Neural crest cell (in vitro differentiated cells): ENCODE results near the gene USP15. TPM values are rescaled to one million over a fixed set of nuclear protein-coding genes. Genes with fewer than 3 reads are reported as not detected.

Experiments used
- DNase-seq: peaks from one replicate; pipeline ENCODE4 v3.0.0; 2021; ENCODE audit warnings: low read depth, mixed read lengths, low spot score
- H3K27ac Mint-ChIP-seq: one replicate; pipeline ENCODE4 v1.8.0; 2021; ENCODE audit warnings: mild to moderate bottlenecking, mixed read lengths; ENCODE audit not compliant: unreplicated experiment
- H3K27me3 Mint-ChIP-seq: 2 replicates; pipeline ENCODE4 v1.8.0; 2021; ENCODE audit warnings: low read depth, mild to moderate bottlenecking, mixed read lengths
- H3K36me3 Mint-ChIP-seq: 2 replicates; pipeline ENCODE4 v1.8.0; 2021; ENCODE audit warnings: low read depth, mild to moderate bottlenecking, mixed read lengths
- H3K4me1 Mint-ChIP-seq: 2 replicates; pipeline ENCODE4 v1.8.0; 2021; ENCODE audit warnings: mixed read lengths
- H3K4me3 Mint-ChIP-seq: one replicate; pipeline ENCODE4 v1.8.0; 2021; ENCODE audit warnings: mild to moderate bottlenecking, mixed read lengths
- H3K9me3 Mint-ChIP-seq: 2 replicates; pipeline ENCODE4 v1.8.0; 2021; ENCODE audit warnings: mixed read lengths
- CTCF ChIP-seq: fragments of 200-600 bp; sonication (generic); conservative IDR thresholded peaks from 2 replicates; pipeline ENCODE4 v1.5.0; 2021; ENCODE audit warnings: antibody characterized with exemption, mild to moderate bottlenecking
- total RNA-seq: library from RNA; stranded (reverse); gene quantifications from 2 replicates; pipeline ENCODE4 v1.2.1, GENCODE V29; 2021

Gene USP15
- total RNA-seq, 1 donor from 2014 or later = 39.6 TPM

GRCh38 chr12:62409068-62409467 lies 148.9 kb downstream of the USP15 start:
- no peaks in the 10 kb centered on the region for H3K9me3 Mint-ChIP-seq
- peaks cover 2% of the 10 kb centered on the region for H3K36me3 Mint-ChIP-seq

DNA sequence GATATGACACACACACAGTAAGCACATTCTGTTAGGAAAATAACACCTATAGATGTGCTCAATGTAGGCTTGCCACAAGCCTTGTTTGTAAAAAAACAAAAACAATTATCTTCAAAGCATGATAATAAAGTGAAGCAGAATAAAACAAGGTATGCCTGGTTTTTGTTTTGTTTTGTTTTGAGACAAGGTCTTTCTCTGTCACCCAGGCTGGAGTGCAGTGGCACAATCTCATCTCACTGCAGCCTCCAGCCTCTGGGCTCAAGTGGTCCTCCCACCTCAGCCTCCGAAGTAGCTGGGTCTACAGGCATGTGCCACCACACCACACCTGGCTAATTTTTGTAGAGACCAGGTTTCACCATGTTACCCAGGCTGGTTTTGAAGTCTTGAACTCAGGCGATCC lies 154.0 kb downstream of the USP15 start:
- Mint-ChIP-seq H3K9me3 (no peaks in the 10 kb centered on the region), H3K4me3 (no peak overlapping the region), H3K36me3 (peaks cover 2% of the 10 kb centered on the region), H3K27ac (no peak overlapping the region), H3K4me1 (no peaks in the 10 kb centered on the region), H3K27me3 (no peaks in the 10 kb centered on the region)
- no peak for DNase-seq
- TF ChIP-seq CTCF = no peak

More at GRCh38 chr12:62409068-62409467, 148.9 kb downstream of the USP15 start:
- Mint-ChIP-seq H3K4me1 (no peaks in the 10 kb centered on the region), H3K27ac (no peak overlapping the region), H3K4me3 (no peak overlapping the region), H3K27me3 (no peaks in the 10 kb centered on the region)
- no peak for TF ChIP-seq CTCF
- no peak for DNase-seq

DNA sequence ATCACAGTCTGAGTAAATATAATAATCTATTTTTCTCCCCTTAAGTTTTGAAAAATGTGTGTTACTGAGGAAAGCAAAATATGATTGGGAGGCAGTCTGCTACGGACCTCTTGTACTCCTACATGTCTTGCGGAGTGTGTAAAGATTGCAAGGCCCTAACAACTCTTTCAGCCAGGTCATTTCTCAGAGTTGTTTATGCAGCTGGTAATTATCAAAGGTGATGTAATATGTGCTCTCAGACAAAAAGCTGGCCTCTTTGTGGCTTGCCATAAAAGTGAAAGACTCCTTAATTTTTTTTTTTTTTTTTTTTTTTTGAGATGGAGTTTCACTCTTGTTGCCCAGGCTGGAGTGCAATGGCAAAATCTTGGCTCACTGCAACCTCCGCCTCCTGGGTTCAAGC lies 165.9 kb downstream of the USP15 start:
- peaks cover 19% of the 10 kb centered on the region for H3K27me3 Mint-ChIP-seq
- no peaks in the 10 kb centered on the region for H3K4me1 Mint-ChIP-seq
- DNase-seq = no peak
- no peak overlapping the region for H3K27ac Mint-ChIP-seq
- H3K9me3 Mint-ChIP-seq = peaks cover 25% of the 10 kb centered on the region
- peaks cover 11% of the 10 kb centered on the region for H3K36me3 Mint-ChIP-seq
- H3K4me3 Mint-ChIP-seq = no peak overlapping the region
- no peak for TF ChIP-seq CTCF

GRCh38 chr12:62429457-62429856 lies 169.3 kb downstream of the USP15 start:
- Mint-ChIP-seq H3K27me3 (peaks cover 51% of the 10 kb centered on the region), H3K27ac (no peak overlapping the region)
- DNase-seq = no peak

DNA sequence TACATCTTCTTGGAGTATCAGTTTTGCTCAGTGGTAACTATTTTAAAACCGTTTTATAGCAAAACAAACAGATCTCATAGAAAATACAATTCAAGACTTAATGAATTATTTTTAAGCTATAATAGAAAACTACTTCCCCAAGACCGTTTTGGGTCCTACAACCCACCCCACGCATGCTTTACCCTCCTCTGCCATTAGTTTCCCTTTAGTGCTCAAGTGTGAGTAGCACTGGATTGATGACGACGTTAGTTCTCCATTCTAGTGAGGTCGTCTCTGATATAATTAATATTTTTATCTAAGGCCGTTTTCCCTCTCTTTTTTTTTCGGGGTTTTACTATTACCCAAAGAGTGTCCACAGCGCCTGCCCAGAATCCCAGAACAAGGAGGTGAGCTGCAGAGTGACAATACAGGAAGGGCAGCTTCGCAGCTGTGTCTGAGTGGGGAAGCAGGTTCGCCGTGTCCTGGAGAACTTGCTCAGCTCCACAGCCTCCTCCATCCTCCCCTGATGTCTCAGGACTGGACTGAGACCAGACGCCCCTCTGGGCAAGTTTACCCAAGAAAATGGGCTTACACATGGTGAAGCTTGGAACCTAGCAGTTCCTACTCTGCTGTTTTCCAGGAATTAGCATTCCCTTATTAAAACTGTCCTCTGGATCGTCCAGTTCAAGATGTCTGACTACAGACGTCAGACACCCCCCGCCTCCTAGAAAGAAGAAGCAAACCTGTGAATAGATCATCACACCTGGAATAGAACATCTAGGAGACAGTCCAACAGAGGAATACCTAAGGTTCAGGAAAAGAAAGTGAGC lies 174.5 kb downstream of the USP15 start:
- Mint-ChIP-seq H3K4me3 (peak overlapping the region; percentile 84), H3K27ac (no peak overlapping the region), H3K36me3 (no peaks in the 10 kb centered on the region), H3K27me3 (peaks cover 83% of the 10 kb centered on the region), H3K4me1 (peaks cover 13% of the 10 kb centered on the region), H3K9me3 (no peaks in the 10 kb centered on the region)
- no peak for TF ChIP-seq CTCF
- no peak for DNase-seq

More at GRCh38 chr12:62429457-62429856, 169.3 kb downstream of the USP15 start:
- Mint-ChIP-seq H3K4me3 (no peak overlapping the region), H3K9me3 (peaks cover 10% of the 10 kb centered on the region), H3K4me1 (no peaks in the 10 kb centered on the region), H3K36me3 (peaks cover 11% of the 10 kb centered on the region)
- TF ChIP-seq CTCF = no peak
